GM12872 (cell line): ENCODE data around the gene GALNT10.

ENCODE experiments used
- CTCF ChIP-seq: IDR thresholded peaks from 3 replicates; pipeline ENCODE4 v1.5.1; 2011; ENCODE audit warnings: low read depth, mild to moderate bottlenecking, low read length, moderate library complexity; ENCODE audit not compliant: insufficient read depth

GALNT10 gene

GRCh38 chr5:154315196-154315595, 124.7 kb downstream of the GALNT10 start:
- TF ChIP-seq CTCF: no peak

GRCh38 chr5:154315756-154316155, 125.2 kb downstream of the GALNT10 start:
- TF ChIP-seq CTCF: no peak

- no peak for TF ChIP-seq CTCF
Measured at GRCh38 chr5:154316223-154316935, 125.8 kb downstream of the GALNT10 start.

- TF ChIP-seq CTCF: no peak
Measured at GRCh38 chr5:154317916-154318315, 127.4 kb downstream of the GALNT10 start.

GRCh38 chr5:154318691-154319090, 128.2 kb downstream of the GALNT10 start:
- TF ChIP-seq CTCF: no peak

GRCh38 chr5:154319736-154320135, 129.2 kb downstream of the GALNT10 start:
- TF ChIP-seq CTCF: no peak

GRCh38 chr5:154320224-154321089, 129.9 kb downstream of the GALNT10 start:
- no peak for TF ChIP-seq CTCF
